ENCODE results near the gene ZNF280A. TPM values are rescaled to one million over a fixed set of nuclear protein-coding genes. Genes with fewer than 3 reads are reported as not detected.

ZNF280A gene
- total and polyA plus RNA-seq, 2 donors (not counting 3 experiments of a cell fraction or from before 2014, with no cell fraction given), result 0.15 TPM; not detected in 1

DNA sequence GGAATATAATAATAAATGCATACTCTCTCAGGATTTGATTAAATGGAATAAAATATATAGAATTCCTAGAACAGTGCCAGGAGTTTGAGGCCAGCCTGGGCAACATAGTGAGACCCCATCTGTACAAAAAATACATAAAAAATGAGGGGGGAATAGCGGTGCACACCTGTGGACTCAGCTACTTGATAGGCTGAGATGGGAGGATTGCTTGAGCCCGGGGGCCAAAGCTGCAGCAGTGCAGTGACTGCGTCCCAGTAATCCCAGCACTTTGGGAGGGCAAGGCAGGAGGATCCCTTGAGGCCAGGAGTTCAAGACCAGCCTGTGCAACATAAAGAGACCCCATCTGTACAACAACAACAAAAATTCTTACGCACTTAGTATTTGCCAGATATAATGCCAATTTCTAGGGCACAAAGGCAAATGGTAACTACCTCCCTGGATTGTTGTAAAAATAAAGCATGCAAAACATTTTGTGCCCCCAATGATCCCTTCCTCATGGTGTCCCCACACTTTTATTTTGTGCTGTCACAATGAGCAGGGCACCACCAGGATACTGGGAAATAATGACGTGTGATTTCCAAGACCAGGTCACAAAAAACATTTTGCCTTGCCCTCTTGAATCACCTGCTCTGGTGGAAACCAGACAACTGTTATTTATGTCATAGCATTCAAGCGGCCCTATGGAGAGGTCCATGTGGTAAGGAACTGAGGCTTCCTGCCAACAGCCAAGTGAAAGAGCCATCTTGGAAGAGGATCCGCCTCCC, 18.3 kb upstream of the ZNF280A start:
- no peaks in the 10 kb centered on the region for H3K9me3 ChIP-seq (replicated peaks; ENCODE audit: control insufficient read depth, insufficient read depth, low read length)
- ChIA-PET POLR2A (no interaction called here), CTCF (interaction anchor here (1.3 kb wide), 1 partner anchor 38 kb away, joined by 7 read pairs; no protein-coding TSS in a partner anchor)
- H3K27ac ChIP-seq (ENCODE audit: insufficient read depth, low read depth, low read length), result no peak overlapping the region
- TF ChIP-seq, protein P1, sequence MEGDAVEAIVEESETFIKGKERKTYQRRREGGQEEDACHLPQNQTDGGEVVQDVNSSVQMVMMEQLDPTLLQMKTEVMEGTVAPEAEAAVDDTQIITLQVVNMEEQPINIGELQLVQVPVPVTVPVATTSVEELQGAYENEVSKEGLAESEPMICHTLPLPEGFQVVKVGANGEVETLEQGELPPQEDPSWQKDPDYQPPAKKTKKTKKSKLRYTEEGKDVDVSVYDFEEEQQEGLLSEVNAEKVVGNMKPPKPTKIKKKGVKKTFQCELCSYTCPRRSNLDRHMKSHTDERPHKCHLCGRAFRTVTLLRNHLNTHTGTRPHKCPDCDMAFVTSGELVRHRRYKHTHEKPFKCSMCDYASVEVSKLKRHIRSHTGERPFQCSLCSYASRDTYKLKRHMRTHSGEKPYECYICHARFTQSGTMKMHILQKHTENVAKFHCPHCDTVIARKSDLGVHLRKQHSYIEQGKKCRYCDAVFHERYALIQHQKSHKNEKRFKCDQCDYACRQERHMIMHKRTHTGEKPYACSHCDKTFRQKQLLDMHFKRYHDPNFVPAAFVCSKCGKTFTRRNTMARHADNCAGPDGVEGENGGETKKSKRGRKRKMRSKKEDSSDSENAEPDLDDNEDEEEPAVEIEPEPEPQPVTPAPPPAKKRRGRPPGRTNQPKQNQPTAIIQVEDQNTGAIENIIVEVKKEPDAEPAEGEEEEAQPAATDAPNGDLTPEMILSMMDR (IDR thresholded peaks at IDR 0.05; ENCODE audit: extremely low read depth in 1 of 2, insufficient read depth in 1 of 2, low read depth in 1 of 2, low read length in 2 of 2), result no peak
- no peak for TF ChIP-seq FOS (IDR thresholded peaks at IDR 0.05; ENCODE audit: borderline replicate concordance, insufficient read depth, low read length)
- TF ChIP-seq POLR2A (IDR thresholded peaks at IDR 0.05; ENCODE audit: low read depth, low read length), result no peak
- no peak for TF ChIP-seq POLR2AphosphoS5 (IDR thresholded peaks at IDR 0.05; ENCODE audit: insufficient read depth, low read depth, low read length)
- TF ChIP-seq, protein P2, sequence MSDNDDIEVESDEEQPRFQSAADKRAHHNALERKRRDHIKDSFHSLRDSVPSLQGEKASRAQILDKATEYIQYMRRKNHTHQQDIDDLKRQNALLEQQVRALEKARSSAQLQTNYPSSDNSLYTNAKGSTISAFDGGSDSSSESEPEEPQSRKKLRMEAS (IDR thresholded peaks at IDR 0.05; ENCODE audit: insufficient read depth, insufficient read length), result no peak
- no peak for TF ChIP-seq GATA2 (IDR thresholded peaks at IDR 0.05; ENCODE audit: insufficient read depth, insufficient read length, low read depth, low read length)
- no peak for TF ChIP-seq JUN (IDR thresholded peaks at IDR 0.05; ENCODE audit: borderline replicate concordance, insufficient read depth, insufficient read length, low read depth)
- TF ChIP-seq EZH2 (IDR thresholded peaks at IDR 0.05; ENCODE audit: borderline replicate concordance, low read depth, low read length, severe bottlenecking), result no peak
- no peak for TF ChIP-seq MYC (IDR thresholded peaks at IDR 0.05; ENCODE audit: low read depth, low read length)
- H3K9ac ChIP-seq (replicated peaks; ENCODE audit: extremely low read depth, insufficient read depth, low read length), result no peak overlapping the region
- no peak overlapping the region for H3K4me2 ChIP-seq (ENCODE audit: insufficient read depth, low read length)
- no peaks in the 10 kb centered on the region for H3K9me1 ChIP-seq (replicated peaks; ENCODE audit: control insufficient read depth, extremely low read depth, insufficient read depth, low read length)
- dilution Hi-C loops (cut with MboI; ENCODE audit: extremely low pct_ligation_motif_present, low sequenced_read_pairs) (no loop called here), intact Hi-C loops (cut with micrococcal nuclease) (no loop called here)
- no TSS peak for BruUV-seq (replicated peaks)
- no peak overlapping the region for H3K4me3 ChIP-seq (replicated peaks in 1 of 3; ENCODE audit: insufficient read depth in 1 of 3, low read depth in 1 of 3, low read length in 3 of 3)
- DNase-seq (ENCODE audit: low read depth, low spot score), result no peak
- H2AFZ ChIP-seq (ENCODE audit: low read depth, low read length), result no peak overlapping the region
- H3K79me2 ChIP-seq (ENCODE audit: control insufficient read depth, insufficient read depth, low read length), result no peaks in the 10 kb centered on the region
- peaks cover 0 to 3% of the 10 kb centered on the region in 2 experiments for H3K27me3 ChIP-seq (ENCODE audit: control insufficient read depth in 2 of 2, insufficient read depth in 2 of 2, low read length in 2 of 2)
- no peaks in the 10 kb centered on the region for H3K36me3 ChIP-seq (ENCODE audit: control insufficient read depth in 2 of 2, extremely low read depth in 1 of 2, insufficient read depth in 2 of 2, low read length in 2 of 2)
- H4K20me1 ChIP-seq (replicated peaks; ENCODE audit: control insufficient read depth, extremely low read depth, insufficient read depth, low read length), result no peaks in the 10 kb centered on the region
- H3K4me1 ChIP-seq (ENCODE audit: control insufficient read depth, extremely low read depth, insufficient read depth, low read length), result no peaks in the 10 kb centered on the region
- no peak for FAIRE-seq
